Sciatic nerve (tissue), 2 donors: Measurements from ENCODE around the gene CCL21. TPM values are rescaled to one million over a fixed set of nuclear protein-coding genes. Genes with fewer than 3 reads are reported as not detected.

Source experiments
- ATAC-seq: fragments of 200-7000 bp; cut with Tn5 transposase; one replicate; pipeline ENCODE4 v1.9.1; 2020; ENCODE audit warnings: mild to moderate bottlenecking, moderate library complexity
- DNase-seq: peaks from one replicate; pipeline ENCODE4 v3.0.0-alpha.2; 2020; ENCODE audit warnings: low spot score
- intact Hi-C: fragments of 100-400 bp; cut with DNase I; formaldehyde crosslinking; loops from one replicate; pipeline ENCODE4 v1.14.2; 2022
- total RNA-seq: library from RNA; stranded (reverse); fragmentation: NEBNext Ultra II Directional; extraction: Animal tissue kit (Norgen Biotek cat#: 25700); gene quantifications from one replicate; pipeline ENCODE4 v1.2.1, GENCODE V29; 2021
- donor health status: DM: no; HTN: no; CAD: no.
- donor health status: DM: no; HTN: no; CAD: no.

CCL21 gene
- total RNA-seq, 1 donor from 2014 or later, result not detected

DNA sequence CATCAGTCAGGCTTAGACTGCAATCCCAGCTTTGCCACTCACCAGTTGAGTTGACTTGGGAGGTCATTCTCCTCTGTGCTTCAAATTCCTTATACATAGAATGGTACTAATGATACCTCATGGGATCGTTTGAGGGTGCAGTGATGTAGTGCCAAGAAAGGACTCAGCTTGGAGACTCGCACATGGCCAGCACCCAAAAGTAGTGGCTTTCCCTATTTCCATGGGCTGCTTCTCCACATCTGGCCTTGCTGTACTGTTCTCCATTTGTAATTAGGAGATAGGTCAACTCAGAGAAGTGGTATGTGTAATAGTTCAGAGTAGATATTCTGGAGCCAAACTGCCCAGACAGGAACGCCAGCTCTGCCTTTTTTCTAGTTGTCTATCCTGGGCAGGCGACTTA is 24.3 kb downstream of the CCL21 start:
- intact Hi-C loops, result loop anchor here (2.0 kb wide), 1 partner anchor 15 kb away; no protein-coding TSS in a partner anchor
- DNase-seq (no peak), ATAC-seq (no peak)

DNA sequence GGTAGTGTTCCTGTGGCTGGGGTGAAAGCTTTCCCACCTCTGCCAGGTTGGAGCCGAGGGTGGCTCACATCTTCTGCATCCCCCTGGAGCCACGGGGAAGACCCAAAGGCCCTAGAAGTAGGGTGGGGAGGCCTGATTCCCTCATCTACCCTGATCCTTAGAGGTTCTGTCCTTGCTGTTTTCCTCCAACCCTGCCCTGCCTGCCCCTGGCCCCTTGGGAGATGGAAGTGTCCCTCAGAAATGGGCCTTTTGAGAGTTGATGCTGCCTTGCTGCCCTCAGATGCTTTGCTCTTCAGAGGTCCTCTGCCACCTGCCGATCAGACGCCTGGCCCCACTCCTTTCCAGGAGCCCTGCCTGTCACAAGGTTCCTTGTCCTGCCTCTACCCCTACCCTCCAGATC is 25.1 kb downstream of the CCL21 start:
- intact Hi-C loops, result loop anchor here (2.0 kb wide), 1 partner anchor 14 kb away; no protein-coding TSS in a partner anchor
- DNase-seq (no peak), ATAC-seq (no peak)

DNA sequence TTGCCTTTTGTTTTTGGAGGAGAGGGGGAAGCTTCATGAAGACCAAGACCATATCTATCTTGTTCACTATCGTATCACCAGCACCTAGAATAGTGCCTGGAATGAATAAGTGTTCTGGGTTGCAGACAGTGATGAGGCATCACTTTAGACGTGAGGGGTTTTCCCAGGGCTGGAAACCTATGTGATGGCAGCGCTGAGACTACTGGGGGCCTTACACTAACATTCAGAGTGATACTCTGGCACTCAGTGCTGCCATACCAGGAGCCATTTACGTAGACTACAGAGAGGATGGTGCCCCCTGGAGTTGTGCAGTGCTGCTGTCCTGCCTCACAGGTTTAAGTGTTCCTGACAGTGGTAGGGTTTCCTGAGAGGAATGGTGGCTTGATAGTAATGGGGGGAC is 25.8 kb downstream of the CCL21 start:
- no peak for ATAC-seq
- no peak for DNase-seq
- intact Hi-C loops, result loop anchor here (2.0 kb wide), 1 partner anchor 13 kb away; no protein-coding TSS in a partner anchor

DNA sequence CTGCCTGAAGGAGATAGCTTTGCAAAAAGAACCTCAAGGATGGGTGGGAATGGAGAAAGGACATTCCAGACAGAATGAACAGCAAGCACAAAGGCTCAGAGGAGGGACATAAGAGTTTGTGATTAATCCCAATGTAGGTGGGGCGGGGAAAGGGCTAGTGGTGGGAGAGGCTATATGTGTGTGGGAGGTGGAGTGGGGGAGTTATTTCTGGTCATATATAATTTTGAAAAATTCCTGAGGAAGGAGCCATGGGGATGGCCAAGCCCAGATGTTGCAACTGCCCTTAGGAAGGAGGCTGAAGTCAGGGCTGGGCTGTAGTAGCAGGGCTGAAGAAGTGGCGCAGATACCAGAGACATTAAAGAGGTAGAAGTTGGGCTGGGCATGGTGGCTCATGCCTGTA is 34.1 kb downstream of the CCL21 start:
- intact Hi-C loops, result no loop called here
- ATAC-seq (peak; percentile 32), DNase-seq (no peak)

DNA sequence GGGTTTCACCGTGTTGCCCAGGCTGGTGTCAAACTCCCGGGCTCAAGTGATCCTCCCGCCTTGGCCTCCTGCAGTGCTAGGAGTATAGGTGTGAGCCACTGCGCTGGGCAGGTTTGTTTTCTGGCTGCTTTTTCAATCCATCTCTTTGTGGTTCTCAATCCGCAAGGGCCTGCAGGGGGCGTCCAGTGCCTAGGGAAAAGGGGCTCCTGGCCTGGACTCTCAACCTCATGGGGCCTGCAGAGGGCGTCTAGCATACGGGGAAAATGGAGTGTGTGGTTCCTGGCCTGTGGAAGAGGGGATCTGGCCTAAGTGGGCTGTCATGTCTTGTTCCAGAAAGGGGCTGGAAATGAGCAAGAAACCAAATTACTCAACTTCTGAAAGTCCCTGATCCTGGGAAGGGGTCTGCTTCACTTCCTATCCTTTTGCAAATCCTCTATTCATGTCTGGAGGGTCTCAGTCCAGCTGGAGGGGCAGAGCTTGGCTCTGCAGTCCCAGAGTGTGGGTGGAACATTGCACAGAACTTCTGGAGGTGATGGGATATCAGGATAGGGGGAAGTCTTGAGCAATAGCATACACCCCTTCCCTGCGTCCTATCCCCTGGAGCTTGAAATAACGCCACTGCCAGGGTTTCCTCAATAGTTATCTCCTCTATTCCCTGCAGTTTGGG is 34.8 kb downstream of the CCL21 start:
- peak; percentile 73 for ATAC-seq
- DNase-seq, result peak; percentile 80
- intact Hi-C loops, result no loop called here

DNA sequence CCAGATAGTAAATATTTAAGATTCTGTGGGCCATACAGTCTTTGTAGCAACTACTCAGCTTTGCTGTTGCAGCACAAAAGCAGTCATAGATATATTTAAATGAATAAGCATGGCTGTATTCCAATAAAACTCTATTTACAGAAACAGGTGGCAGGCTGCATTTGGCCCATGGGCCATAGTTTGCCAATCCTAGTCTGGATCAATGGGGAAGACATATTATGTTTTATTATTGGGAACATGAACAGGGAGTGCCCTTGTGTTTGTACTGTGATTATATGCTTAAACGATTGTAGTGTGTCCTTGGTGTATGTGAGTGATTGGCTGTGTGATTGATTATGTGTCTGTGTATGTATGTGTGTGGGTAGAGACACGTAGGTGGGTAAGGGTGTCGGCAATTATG is 35.5 kb downstream of the CCL21 start:
- intact Hi-C loops, result no loop called here
- ATAC-seq (no peak), DNase-seq (no peak)

DNA sequence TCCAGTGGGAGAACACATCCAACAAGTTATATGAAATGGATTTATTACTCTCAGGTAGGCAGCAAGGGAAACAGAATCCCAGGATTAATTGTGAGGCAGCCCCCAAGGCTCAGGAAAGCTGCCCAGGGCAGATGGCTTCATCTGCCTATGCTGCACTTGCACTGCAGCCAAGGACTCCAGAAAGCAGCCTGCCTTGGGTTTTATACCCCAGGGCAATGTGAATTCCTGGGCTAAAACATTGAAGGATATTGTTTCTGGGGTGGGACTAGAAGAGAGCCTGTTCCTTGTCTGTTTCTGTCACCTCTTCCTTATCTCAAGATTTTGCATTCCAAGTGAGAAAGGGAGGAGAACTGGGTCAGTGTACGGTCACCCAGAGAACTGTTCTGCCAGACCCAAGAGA is 38.6 kb downstream of the CCL21 start:
- DNase-seq, result no peak
- ATAC-seq, result no peak
- intact Hi-C loops, result loop anchor here (2.0 kb wide), 1 partner anchor 13 kb away; no protein-coding TSS in a partner anchor

DNA sequence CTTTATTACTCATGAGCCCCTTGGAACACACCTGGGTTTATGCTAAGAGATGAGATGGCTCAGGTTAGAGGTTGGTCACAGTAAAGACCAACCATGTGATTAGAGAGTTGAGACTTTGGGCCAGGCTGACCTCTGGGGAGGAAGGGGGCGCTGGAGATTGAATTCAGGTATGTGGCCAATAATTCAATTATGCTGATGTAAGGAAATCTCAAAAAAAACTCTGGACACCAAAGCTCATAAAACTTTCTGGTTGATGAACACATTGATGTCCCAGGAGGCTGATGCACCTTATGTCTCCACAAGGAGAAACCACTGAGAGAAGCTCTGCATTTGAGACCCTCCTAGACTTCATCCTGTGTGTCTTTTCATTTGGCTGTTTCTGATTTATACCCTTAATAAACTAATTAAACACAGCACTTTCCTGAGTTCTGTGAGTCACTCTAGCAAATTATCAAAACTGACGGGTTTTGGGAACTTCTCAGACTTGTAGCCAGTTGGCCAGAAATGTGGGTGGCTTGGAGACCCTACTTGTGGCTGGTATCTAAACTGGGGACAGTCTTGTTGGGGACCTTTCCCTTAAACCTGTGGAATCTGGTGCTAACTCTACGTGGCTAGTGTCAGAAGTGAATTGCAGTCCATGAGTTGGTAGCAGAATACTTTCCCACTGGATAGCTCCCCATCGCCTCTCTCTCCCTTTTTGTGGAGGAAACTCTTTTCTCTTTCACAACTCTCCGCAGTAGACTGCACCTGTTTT is 40.0 kb downstream of the CCL21 start:
- DNase-seq (no peak), ATAC-seq (no peak)
- intact Hi-C loops, result loop anchor here (2.0 kb wide), 1 partner anchor 15 kb away; no protein-coding TSS in a partner anchor

DNA sequence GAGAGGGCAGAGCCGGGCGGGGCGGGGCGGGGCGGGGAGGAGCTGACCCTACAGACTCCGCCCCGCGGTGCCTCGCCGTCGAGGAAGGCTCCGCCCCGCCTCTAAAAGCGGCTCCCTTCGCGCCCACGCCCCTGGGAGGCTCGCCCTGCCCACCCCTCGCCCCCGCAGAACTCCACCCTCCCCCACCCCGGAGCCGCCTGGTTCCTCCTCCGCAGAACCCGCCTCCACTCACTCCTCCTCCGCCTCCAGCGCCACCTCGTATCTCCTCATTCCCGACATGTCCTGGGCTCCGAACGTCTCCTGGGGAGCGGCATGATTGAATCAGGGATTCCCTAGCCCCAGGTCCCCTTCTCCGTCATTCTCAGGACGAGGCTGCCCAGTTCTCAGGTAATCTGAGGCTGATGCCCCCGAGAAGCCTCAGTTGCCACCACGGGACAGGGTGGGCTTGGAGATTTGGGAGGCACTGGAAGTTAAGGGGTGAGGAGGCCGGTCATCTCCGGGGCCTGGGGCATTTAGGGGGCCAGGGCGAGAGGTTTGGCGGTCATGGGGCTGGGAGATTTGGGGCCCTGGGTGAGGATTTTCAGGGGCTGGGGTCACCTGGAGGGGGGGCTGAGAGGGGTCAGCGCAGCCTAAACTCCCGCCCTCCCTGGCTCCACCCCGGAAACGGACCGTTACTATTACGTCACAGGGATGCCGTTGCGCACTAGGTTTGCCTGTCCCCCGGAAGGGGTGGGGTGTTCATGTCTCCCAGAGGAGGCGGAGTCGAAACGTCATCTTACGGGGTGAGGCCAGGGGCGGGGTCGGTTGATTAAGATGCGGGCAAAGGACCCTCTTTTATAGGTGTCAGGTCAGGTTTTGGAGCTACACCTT is 44.3 kb downstream of the CCL21 start:
- peak; percentile 95 for ATAC-seq
- DNase-seq, result peak; percentile 97
- intact Hi-C loops, result no loop called here

DNA sequence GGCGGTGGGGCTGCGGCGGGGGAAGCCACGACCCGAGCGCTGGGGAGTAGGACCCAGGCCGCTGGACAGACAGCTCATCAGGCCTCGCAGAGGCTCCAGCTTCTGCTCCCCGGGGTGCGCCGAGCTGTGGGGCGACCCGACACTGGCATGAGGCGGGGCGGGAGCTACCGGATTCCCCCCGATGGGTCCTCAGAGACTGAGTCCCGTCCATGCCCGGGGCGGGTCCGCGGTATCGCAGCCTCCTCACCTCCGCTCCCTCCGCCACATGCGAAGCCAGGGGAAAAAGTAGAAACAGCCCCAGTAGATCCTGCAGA is 44.9 kb downstream of the CCL21 start:
- no peak for DNase-seq
- intact Hi-C loops, result no loop called here
- no peak for ATAC-seq

DNA sequence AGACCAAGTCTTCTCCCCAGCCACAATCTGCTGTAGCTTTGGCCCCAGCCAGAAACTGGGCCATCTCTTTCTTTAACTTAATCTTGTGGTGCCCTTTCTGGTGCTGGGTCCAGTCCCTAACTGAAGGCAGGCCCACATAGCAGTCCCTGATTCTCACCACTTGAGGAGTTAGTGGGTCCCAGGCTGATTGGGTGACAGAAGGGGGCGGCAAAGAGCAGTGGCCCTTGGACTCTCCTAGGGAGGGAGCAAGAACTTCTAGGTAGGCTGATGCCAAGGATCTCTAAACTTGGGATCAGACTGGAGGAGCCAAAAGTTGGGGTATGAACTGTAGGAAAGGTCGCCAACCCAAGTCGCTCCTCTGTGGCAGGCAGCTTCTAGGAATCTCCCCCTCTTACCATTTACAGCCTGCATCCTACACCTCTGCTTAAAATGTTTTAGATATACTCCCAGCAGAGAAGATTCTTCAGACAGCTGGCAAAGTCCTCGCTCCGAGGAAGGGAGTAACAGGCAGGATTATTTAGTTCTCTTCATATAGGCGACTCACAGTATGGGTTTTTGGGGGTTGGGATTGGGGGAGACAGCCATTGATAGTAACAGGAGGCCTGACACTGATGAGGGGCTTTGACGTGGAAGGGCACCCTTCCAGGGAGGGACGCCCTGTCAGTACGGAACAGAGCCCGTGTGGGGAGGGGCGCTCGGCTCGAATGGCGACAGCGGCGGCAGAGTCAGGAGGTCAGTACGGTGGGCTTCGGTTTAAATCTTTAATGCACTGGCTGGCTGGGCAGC is 45.5 kb downstream of the CCL21 start:
- DNase-seq (peak; percentile 90), ATAC-seq (peak; percentile 54)
- intact Hi-C loops, result no loop called here

DNA sequence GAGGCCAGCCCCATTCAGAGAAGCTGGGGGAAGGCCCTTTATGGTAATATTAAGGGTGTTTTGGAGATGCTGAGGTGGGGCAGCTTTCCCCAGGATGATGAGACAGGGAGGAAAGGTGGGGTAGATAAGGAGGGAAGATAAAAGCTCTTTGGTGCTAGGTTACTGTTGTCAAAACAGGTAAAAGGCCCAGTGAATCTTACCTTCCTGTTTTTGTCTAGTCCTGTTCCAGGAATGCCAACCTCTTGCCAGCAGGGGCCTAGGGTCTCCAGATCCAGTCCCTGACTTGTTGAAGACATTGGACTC is 46.7 kb downstream of the CCL21 start:
- DNase-seq (no peak), ATAC-seq (no peak)
- intact Hi-C loops, result no loop called here

DNA sequence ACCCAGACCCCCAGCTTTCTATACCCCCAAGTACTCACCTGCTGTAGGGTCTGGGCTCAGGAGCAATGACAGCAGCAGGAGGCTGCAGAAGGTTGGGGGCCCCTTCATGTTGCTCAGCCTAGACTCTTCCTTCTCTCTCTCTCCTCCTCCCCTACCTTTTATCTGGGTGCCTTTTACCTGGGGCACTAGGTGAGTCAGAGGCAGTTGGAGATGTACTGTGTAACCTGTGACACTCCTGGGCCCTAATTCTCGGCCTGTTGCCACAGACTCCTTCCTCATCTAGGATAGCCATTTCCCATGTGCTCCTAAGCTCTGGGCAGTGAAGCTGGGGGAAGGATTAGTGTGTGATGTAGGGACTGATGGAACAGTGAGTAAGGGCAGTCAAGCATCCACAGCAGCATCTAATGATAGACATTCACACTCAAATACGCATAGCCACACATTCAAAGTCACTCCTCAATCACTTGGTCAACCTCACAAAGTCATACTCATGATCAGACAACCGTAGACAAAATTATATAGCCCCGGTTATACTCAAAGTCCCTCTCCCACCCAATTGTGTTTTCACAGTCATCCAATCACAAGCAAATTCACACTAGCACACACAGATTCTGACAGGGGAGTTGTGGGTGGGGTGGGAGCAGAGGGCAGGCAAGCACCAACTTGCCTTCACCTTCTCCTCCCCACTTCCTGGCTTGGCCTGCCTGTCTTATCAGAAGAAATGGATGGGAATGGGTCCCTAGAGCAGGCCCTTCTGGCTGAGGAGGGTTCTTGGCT is 47.2 kb downstream of the CCL21 start, which contains the start of gene CCL27:
TSS of gene CCL27 (minus strand) at position 132 of the 777 bp plus-strand sequence. CDS start at position 108, 24 bp downstream.
- no peak for DNase-seq
- ATAC-seq, result no peak
- intact Hi-C loops, result no loop called here

DNA sequence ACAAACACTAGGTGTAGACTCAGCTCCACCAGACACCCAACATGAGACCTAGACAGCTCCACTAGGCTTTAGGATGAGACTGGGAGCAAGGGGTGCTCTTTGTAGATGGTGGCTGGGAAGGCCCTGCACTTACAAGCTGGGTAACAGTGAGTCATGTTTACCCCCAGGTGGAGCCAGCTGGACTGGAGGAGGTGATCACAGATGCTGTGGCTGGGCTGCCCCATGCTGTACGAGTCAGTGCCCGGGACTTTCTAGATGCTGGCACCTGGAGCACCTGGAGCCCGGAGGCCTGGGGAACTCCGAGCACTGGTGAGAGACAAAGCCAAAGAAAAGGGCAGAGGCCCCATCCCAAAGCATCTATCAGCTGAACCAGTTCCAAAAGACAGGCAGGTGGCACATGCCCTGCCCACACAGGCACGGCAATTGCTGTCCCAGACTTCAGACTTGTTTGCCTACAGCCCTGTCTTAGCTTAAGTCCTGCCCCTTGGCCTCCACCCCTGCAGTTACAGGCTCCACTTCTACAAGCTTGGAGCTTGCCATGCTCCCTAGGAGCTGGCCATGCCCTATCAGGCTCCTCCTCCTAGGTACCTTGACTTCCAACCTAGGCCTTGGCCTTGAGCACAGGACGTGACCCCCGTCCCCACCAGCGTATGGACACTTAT is 50.2 kb downstream of the CCL21 start:
- ATAC-seq (no peak), DNase-seq (no peak)
- intact Hi-C loops, result no loop called here
